Measurements from ENCODE around the gene SPATA6L.

- TF ChIP-seq CTCF (conservative IDR thresholded peaks at IDR 0.05 in 1 of 2, IDR thresholded peaks at IDR 0.05 in 1 of 2; ENCODE audit: extremely low read depth in 1 of 2, insufficient read depth in 1 of 2, low read depth in 1 of 2, low read length in 2 of 2) (no peak), EZH2 (IDR thresholded peaks at IDR 0.05; ENCODE audit: borderline replicate concordance, low read length) (no peak)
Measured at GRCh38 chr9:4713849-4714248, 47.6 kb upstream of the SPATA6L start.

All from mammary epithelial cell (primary cell).